Left kidney (tissue), 8 donors: Measurements from ENCODE around the gene OR10D3. TPM values are rescaled to one million over a fixed set of nuclear protein-coding genes. Genes with fewer than 3 reads are reported as not detected.
A peak's percentile ranks its signal among the peaks of the same experiment; 100 is the strongest.
"Not testable (repeated sequence)": the region's sequence is repeated elsewhere in the genome, so short reads cannot be mapped to it uniquely, and the experiment has no call there.

Source experiments
- DNase-seq: peaks from one replicate; pipeline ENCODE4 v3.0.0-alpha.2; 2013
- long read RNA-seq, 8 donors: transcript quantifications; one replicate each; lab custom pipeline, GENCODE V29; 2026
- polyA plus RNA-seq: library from polyadenylated mRNA; unstranded; fragments of 120-200 nt; gene quantifications from one replicate; pipeline ENCODE4 v1.2.1, GENCODE V29; 2013; ENCODE audit not compliant: insufficient read length

OR10D3 gene, protein sequence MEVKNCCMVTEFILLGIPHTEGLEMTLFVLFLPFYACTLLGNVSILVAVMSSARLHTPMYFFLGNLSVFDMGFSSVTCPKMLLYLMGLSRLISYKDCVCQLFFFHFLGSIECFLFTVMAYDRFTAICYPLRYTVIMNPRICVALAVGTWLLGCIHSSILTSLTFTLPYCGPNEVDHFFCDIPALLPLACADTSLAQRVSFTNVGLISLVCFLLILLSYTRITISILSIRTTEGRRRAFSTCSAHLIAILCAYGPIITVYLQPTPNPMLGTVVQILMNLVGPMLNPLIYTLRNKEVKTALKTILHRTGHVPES
- polyA plus RNA-seq, result not detected
- long read RNA-seq, donor 1, result 0 reads
- long read RNA-seq, donor 2, result 0 reads
- long read RNA-seq, donor 3, result 0 reads
- long read RNA-seq, donor 4, result 0 reads
- long read RNA-seq, donor 5, result 0 reads
- long read RNA-seq, donor 6, result 0 reads
- long read RNA-seq, donor 7, result 0 reads
- long read RNA-seq, donor 8, result 0 reads

GRCh38 chr11:124183068-124183467 is at the start of gene OR10D3:
TSS of gene OR10D3 (plus strand) at chr11:124183345. CDS start at chr11:124185270, 1,925 bp downstream.
- no peak for DNase-seq

- DNase-seq, result no peak
Observed at GRCh38 chr11:124143034-124143433, 40.1 kb upstream of the OR10D3 start.

GRCh38 chr11:124147951-124148350 is 35.2 kb upstream of the OR10D3 start:
- DNase-seq, result no peak

GRCh38 chr11:124150684-124151083 is 32.5 kb upstream of the OR10D3 start:
- no peak for DNase-seq

DNA sequence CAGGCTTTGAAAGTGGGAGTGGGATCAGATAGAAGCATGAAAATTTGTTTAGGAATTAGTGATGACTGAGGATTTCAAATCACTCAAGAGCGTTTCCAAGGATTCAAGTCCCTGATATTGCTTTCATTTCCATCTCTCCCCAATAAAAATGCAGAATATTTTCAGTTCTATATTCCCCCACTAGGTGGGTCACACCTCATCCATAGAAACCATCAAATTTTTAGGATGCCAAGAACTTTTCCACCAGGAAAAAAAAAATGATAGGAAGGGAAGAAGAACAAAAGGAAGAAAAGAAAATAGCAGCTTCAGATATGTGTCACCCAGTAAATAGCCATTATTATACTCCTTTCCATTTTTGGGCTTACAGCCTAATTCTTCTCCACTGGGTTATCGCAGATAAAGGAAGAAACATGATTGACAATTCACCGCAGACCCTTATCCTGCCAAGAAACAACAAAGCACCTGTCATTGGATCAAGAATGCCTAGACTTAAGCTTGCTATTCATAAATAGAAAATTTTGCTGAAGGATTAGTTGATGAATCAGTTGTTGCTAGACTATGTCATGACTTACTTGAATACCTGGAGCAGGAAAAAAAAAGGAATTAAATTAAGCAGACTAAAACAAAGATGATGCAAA is 30.3 kb upstream of the OR10D3 start:
- DNase-seq, result no peak

DNA sequence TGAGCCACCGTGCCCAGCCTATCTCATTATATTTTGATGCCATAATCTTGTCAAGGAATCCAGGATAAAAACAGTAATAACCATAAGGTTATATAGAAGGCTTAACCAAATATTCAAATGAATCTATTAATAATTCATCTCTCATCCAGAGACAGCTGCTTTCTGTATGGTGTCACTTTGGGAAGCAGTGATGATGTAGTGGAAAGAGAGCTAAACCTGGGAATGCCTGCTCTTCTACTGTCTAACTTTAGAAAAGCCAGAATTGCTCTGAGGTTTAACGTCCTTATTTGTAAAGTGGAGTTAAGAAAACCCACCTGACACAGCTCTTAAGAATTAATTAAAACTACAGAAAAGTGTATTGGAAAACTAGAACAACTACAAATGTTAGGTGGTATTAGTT is 29.3 kb upstream of the OR10D3 start:
- no peak for DNase-seq

GRCh38 chr11:124159481-124159880 is 23.7 kb upstream of the OR10D3 start:
- no peak for DNase-seq

DNA sequence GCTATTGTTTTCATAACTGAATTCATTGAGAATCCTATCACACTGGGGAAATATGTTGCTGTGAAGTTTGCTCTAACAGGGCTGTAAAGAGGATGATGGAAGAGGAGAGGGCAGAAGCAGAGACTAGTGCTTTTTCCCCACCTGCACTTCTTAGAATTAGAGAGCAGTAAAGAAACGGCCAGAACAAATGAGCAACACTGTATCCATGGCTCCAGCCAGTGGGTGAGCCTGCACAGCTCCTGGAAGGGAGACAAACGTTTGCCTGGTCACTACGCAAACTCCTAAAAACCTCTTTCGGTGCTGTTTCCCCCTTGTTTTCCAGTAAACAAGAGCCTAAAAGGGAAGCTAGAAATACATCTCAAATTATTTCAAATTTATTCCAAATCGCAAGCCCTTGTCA is 22.2 kb upstream of the OR10D3 start:
- DNase-seq, result no peak

- DNase-seq, result no peak
Observed at GRCh38 chr11:124167826-124168231, 15.3 kb upstream of the OR10D3 start.

GRCh38 chr11:124168796-124169195 is 14.3 kb upstream of the OR10D3 start:
- no peak for DNase-seq

DNA sequence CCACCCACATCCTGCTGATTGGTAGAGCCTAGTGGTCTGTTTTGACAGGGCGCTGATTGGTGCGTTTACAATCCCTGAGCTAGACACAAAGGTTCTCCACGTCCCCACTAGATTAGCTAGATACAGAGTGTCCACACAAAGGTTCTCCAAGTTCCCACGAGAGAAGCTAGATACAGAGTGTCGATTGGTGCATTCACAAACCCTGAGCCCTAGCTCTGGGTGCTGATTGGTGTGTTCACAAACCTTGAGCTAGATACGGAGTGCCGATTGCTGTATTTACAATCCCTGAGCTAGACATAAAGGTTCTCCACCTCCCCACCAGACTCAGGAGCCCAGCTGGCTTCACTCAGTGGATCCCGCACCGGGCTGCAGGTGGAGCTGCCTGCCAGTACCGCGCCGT is 12.8 kb upstream of the OR10D3 start:
- not testable (repeated sequence) for DNase-seq

DNA sequence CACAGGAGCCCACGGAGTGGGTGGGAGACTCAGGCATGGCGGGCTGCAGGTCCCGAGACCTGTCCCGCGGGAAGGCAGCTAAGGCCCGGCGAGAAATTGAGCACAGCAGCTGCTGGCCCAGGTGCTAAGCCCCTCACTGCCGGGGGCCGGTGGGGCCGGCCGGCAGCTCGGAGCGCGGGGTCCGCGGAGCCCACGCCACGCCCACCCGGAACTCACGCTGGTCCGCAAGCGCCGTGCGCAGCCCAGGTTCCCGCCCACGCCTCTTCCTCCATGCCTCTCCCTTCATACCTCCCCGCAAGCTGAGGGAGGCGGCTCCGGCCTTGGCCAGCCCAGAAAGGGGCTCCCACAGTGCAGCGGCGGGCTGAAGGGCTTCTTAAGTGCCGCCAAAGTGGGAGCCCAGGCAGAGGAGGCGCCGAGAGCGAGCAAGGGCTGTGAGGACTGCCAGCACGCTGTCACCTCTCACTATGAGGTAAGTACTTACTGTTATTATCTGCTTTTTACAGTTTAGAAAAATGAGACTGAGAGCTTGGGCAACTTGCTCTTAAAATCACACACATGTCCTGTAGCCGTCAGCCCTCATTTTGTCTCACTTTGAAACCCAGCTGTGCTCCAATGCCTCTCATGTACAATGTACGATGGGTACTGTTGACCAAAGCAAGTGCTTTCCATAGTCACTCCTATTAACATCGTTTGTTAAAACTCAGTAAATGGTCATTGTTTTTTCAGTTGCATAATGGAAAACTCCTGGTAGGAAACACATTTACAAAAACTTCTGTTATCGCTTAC is 12.2 kb upstream of the OR10D3 start:
- DNase-seq, result no peak

- DNase-seq, result no peak
Observed at GRCh38 chr11:124172101-124172500, 11.0 kb upstream of the OR10D3 start.

GRCh38 chr11:124172599-124172998 is 10.5 kb upstream of the OR10D3 start:
- no peak for DNase-seq

DNA sequence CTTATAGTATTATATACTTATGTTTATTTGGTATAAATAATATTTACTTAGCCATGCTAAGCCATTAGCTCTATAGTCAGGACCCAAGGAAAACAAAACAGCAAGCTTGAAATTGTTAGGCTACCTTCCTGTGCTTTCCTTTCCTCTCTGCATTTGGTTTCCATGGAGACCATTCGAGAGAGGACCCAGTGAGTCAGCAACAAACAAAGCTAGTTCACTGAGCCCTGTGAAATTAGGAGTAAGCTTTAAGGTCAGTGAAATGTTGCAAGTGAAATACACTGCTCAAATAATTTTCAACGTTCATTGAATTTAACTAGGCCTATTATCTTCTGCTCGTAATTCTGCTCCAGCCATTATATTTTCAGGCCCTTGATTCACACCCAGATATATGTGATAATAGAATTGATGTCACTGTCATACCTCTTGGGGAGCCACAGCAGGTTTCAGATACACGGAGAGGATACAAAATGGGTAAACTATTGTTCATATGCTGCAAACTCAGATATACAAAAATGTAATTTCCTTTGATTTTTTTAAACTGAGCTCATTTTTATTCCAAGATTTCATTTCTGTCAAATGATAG is 9.1 kb upstream of the OR10D3 start:
- DNase-seq, result peak; percentile 22

GRCh38 chr11:124176925-124177715 is 6.0 kb upstream of the OR10D3 start:
- no peak for DNase-seq

DNA sequence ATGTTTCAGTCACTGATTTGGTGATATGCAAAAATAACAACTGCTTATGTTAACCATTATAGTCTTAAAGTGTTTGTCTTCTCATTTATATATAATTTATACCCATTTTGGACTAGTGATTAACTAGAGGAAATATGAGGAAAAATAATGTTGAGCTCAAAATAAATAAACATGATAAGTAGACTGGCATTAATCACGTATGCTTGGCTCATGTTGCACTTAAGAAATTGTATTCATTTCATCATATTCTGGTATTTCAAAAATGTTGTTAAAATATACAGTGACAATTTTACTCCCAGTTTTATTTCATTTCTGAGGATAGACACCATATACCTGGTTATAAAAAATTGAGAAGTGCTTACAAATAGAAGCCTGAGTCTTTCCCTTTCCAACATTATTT is 3.8 kb upstream of the OR10D3 start:
- DNase-seq, result no peak

GRCh38 chr11:124190298-124191139 is 7.4 kb downstream of the OR10D3 start:
- DNase-seq, result peak; percentile 27

GRCh38 chr11:124193221-124194010 is 10.3 kb downstream of the OR10D3 start:
- no peak for DNase-seq
